Testis (tissue), 2 donors: ENCODE data around the gene LMBRD2.

ENCODE experiments used
- CTCF ChIP-seq, 3 experiments: fragments of 450-650 bp in 2 of 3; fragments of 200-600 bp in 1 of 3; sonication (generic) in 1 of 3; IDR thresholded peaks; one replicate each; pipeline ENCODE4 v1.5.1; 2016 to 2019; ENCODE audit warnings: antibody characterized with exemption in 3 of 3, mild to moderate bottlenecking in 2 of 3, moderate library complexity in 1 of 3
- POLR2A ChIP-seq: fragments of 450-650 bp; IDR thresholded peaks from one replicate; pipeline ENCODE4 v1.6.1; 2017; ENCODE audit warnings: antibody characterized with exemption, mild to moderate bottlenecking, moderate library complexity

- TF ChIP-seq CTCF (IDR thresholded peaks at IDR 0.05) (no peak), POLR2A (no peak)
Observed at GRCh38 chr5:36168737-36169136, 17.1 kb upstream of the LMBRD2 start.
